Duodenal mucosa (tissue), 2 donors: ENCODE results near the gene KAT5.

Experiments used
- H3K27ac ChIP-seq: one replicate; pipeline ENCODE4 v1.7.0; 2013; ENCODE audit warnings: low read depth, low read length
- H3K27me3 ChIP-seq, 2 donors: one replicate each; pipeline ENCODE4 v1.7.0; 2013; ENCODE audit warnings: low read length in 2 of 2, control low read depth in 1 of 2; ENCODE audit not compliant: insufficient read depth in 2 of 2, control insufficient read depth in 1 of 2
- H3K36me3 ChIP-seq, 2 donors: one replicate each; pipeline ENCODE4 v1.7.0; 2013; ENCODE audit warnings: low read length in 2 of 2, control low read depth in 1 of 2; ENCODE audit not compliant: insufficient read depth in 2 of 2, control insufficient read depth in 1 of 2
- H3K4me1 ChIP-seq, 2 donors: one replicate each; pipeline ENCODE4 v1.7.0; 2013; ENCODE audit warnings: low read length in 2 of 2, control low read depth in 1 of 2; ENCODE audit not compliant: insufficient read depth in 2 of 2, control insufficient read depth in 1 of 2
- H3K4me3 ChIP-seq, 2 donors: one replicate each; pipeline ENCODE4 v1.7.0; 2013; ENCODE audit warnings: low read length in 2 of 2, low read depth in 1 of 2
- H3K9ac ChIP-seq, 2 donors: one replicate each; pipeline ENCODE4 v1.7.0; 2013; ENCODE audit warnings: low read length in 2 of 2, low read depth in 1 of 2
- H3K9me3 ChIP-seq, 2 donors: one replicate each; pipeline ENCODE4 v1.7.0; 2013; ENCODE audit warnings: low read length in 2 of 2, control low read depth in 1 of 2; ENCODE audit not compliant: control insufficient read depth in 1 of 2

The KAT5 gene

GRCh38 chr11:65708451-65708850 is 3.6 kb upstream of the KAT5 start:
- Histone ChIP-seq H3K36me3 (peaks cover 2 to 4% of the 10 kb centered on the region in 2 donors), H3K4me3 (no peak overlapping the region), H3K9ac (no peak overlapping the region)

GRCh38 chr11:65709661-65710060 is 2.4 kb upstream of the KAT5 start:
- Histone ChIP-seq H3K9ac (no peak overlapping the region), H3K27me3 (no peaks in the 10 kb centered on the region), H3K9me3 (no peaks in the 10 kb centered on the region), H3K36me3 (peaks cover 12 to 16% of the 10 kb centered on the region in 2 donors), H3K4me1 (peaks cover 5 to 8% of the 10 kb centered on the region in 2 donors), H3K4me3 (no peak overlapping the region), H3K27ac (no peak overlapping the region)

More at GRCh38 chr11:65708451-65708850, 3.6 kb upstream of the KAT5 start:
- Histone ChIP-seq H3K4me1 (peaks cover 5 to 8% of the 10 kb centered on the region in 2 donors), H3K27ac (no peak overlapping the region), H3K9me3 (no peaks in the 10 kb centered on the region), H3K27me3 (no peaks in the 10 kb centered on the region)

GRCh38 chr11:65710421-65710820 is 1.6 kb upstream of the KAT5 start:
- peaks cover 5 to 8% of the 10 kb centered on the region in 2 donors for H3K4me1 ChIP-seq
- no peaks in the 10 kb centered on the region for H3K27me3 ChIP-seq
- no peak overlapping the region for H3K9ac ChIP-seq
- H3K36me3 ChIP-seq, result peaks cover 19 to 24% of the 10 kb centered on the region in 2 donors
- H3K9me3 ChIP-seq, result no peaks in the 10 kb centered on the region
- H3K27ac ChIP-seq, result no peak overlapping the region
- no peak overlapping the region for H3K4me3 ChIP-seq

- H3K27ac ChIP-seq, result peak overlapping the region; percentile 96
- H3K9ac ChIP-seq, result peak overlapping the region; percentile 38 to 66
- peak overlapping the region; percentile 77 to 87 for H3K4me3 ChIP-seq
- H3K36me3 ChIP-seq, result peaks cover 35 to 44% of the 10 kb centered on the region in 2 donors
- H3K9me3 ChIP-seq, result no peaks in the 10 kb centered on the region
- no peaks in the 10 kb centered on the region for H3K27me3 ChIP-seq
- peaks cover 5 to 8% of the 10 kb centered on the region in 2 donors for H3K4me1 ChIP-seq
Measured at GRCh38 chr11:65712633-65713076, 603 bp downstream of the KAT5 start.

- Histone ChIP-seq H3K27ac (no peak overlapping the region), H3K36me3 (peaks cover 42 to 52% of the 10 kb centered on the region in 2 donors), H3K9me3 (no peaks in the 10 kb centered on the region), H3K4me1 (peaks cover 5 to 11% of the 10 kb centered on the region in 2 donors), H3K9ac (peak overlapping the region; percentile 38 to 66), H3K4me3 (peak overlapping the region; percentile 77 to 87), H3K27me3 (no peaks in the 10 kb centered on the region)
Measured at GRCh38 chr11:65713212-65713969, 1.3 kb downstream of the KAT5 start.

GRCh38 chr11:65714433-65714832 is 2.4 kb downstream of the KAT5 start:
- H3K4me1 ChIP-seq, result peaks cover 15 to 22% of the 10 kb centered on the region in 2 donors
- H3K9ac ChIP-seq, result no peak overlapping the region
- no peaks in the 10 kb centered on the region for H3K9me3 ChIP-seq
- no peak overlapping the region for H3K27ac ChIP-seq
- H3K36me3 ChIP-seq, result peaks cover 50 to 61% of the 10 kb centered on the region in 2 donors
- no peaks in the 10 kb centered on the region for H3K27me3 ChIP-seq
- no peak overlapping the region for H3K4me3 ChIP-seq

- H3K9ac ChIP-seq, result no peak overlapping the region
- H3K27me3 ChIP-seq, result no peaks in the 10 kb centered on the region
- H3K4me3 ChIP-seq, result no peak overlapping the region
- H3K36me3 ChIP-seq, result peaks cover 50 to 61% of the 10 kb centered on the region in 2 donors
- no peaks in the 10 kb centered on the region for H3K9me3 ChIP-seq
- no peak overlapping the region for H3K27ac ChIP-seq
- H3K4me1 ChIP-seq, result peaks cover 19 to 29% of the 10 kb centered on the region in 2 donors
Measured at GRCh38 chr11:65716302-65716701, 4.2 kb downstream of the KAT5 start.

- Histone ChIP-seq H3K9me3 (no peaks in the 10 kb centered on the region), H3K36me3 (peaks cover 50 to 61% of the 10 kb centered on the region in 2 donors), H3K4me3 (no peak overlapping the region), H3K27ac (no peak overlapping the region), H3K27me3 (no peaks in the 10 kb centered on the region), H3K9ac (no peak overlapping the region), H3K4me1 (peaks cover 19 to 29% of the 10 kb centered on the region in 2 donors)
Measured at GRCh38 chr11:65716774-65717405, 4.8 kb downstream of the KAT5 start.

- Histone ChIP-seq H3K9ac (no peak overlapping the region), H3K27me3 (no peaks in the 10 kb centered on the region), H3K4me1 (peaks cover 15 to 23% of the 10 kb centered on the region in 2 donors), H3K9me3 (no peaks in the 10 kb centered on the region), H3K36me3 (peaks cover 50 to 61% of the 10 kb centered on the region in 2 donors), H3K27ac (no peak overlapping the region), H3K4me3 (no peak overlapping the region)
Measured at GRCh38 chr11:65717906-65718305, 5.9 kb downstream of the KAT5 start.

- Histone ChIP-seq H3K9ac (peak overlapping the region in 1 of 2 donors; percentile 83), H3K4me1 (peaks cover 14 to 21% of the 10 kb centered on the region in 2 donors), H3K36me3 (peaks cover 48 to 56% of the 10 kb centered on the region in 2 donors), H3K9me3 (no peaks in the 10 kb centered on the region), H3K27me3 (no peaks in the 10 kb centered on the region), H3K4me3 (peak overlapping the region; percentile 90 to 91), H3K27ac (no peak overlapping the region)
Measured at GRCh38 chr11:65718531-65718930, 6.5 kb downstream of the KAT5 start.
